GM12878 (cell line): ENCODE data around the gene CAPNS1. TPM values are rescaled to one million over a fixed set of nuclear protein-coding genes. Genes with fewer than 3 reads are reported as not detected.
"Not testable (repeated sequence)": the region's sequence is repeated elsewhere in the genome, so short reads cannot be mapped to it uniquely, and the experiment has no call there.

Experiments used
- ATAC-seq: fragments of 200-7000 bp; cut with Tn5 transposase; 3 replicates; pipeline ENCODE4 v1.9.1; 2020; ENCODE audit warnings: mild to moderate bottlenecking, moderate library complexity
- BruUV-seq: library from RNA; stranded (reverse); fragments of 400-500 nt; replicated peaks from 2 replicates; lab custom pipeline; 2021; lab: Mats Ljungman, UMichigan
- CTCF ChIA-PET: fragments of 300-600 bp; sonication (Branson Sonifier 250); formaldehyde crosslinking; extraction: SDS; loops from one replicate; lab custom pipeline; 2021; ENCODE audit warnings: inconsistent platforms; lab: Yijun Ruan, JAX
- POLR2A ChIA-PET: fragments of 350-600 bp; formaldehyde crosslinking; extraction: SDS; loops from one replicate; lab custom pipeline; 2021; ENCODE audit warnings: inconsistent platforms; lab: Charles Lee
- RAD21 ChIA-PET: fragments of 300-600 bp; sonication (Branson Sonifier 250); formaldehyde crosslinking; loops from one replicate; lab custom pipeline; 2023; ENCODE audit warnings: antibody characterized with exemption; ENCODE audit not compliant: unreplicated experiment; lab: Charles Lee
- SMC1A ChIA-PET: fragments of 300-600 bp; sonication (Branson Sonifier 250); formaldehyde crosslinking; loops from one replicate; lab custom pipeline; 2023; ENCODE audit not compliant: unreplicated experiment, uncharacterized antibody; lab: Charles Lee
- DNase-seq: peaks from one replicate; pipeline ENCODE4 v3.0.0-alpha.2; 2011; ENCODE audit warnings: low read depth, low spot score
- FAIRE-seq: peaks from 3 replicates; lab custom pipeline; 2011; peaks lifted over from hg19 to GRCh38; lab: Jason Lieb, UNC
- H2AFZ ChIP-seq: 2 replicates; pipeline ENCODE4 v1.6.0; 2011; ENCODE audit warnings: low read depth, low read length, control low read depth; ENCODE audit not compliant: control insufficient read depth
- H3K27ac ChIP-seq: 2 replicates; pipeline ENCODE4 v1.5.1; 2011; ENCODE audit warnings: control low read depth; ENCODE audit not compliant: control insufficient read depth, insufficient read depth
- H3K27me3 ChIP-seq, 2 experiments: replicated peaks in 1 of 2; 2 replicates each; pipeline versions ENCODE4 v1.6.0 to v1.6.1; 2011; ENCODE audit warnings: low read length in 1 of 2; ENCODE audit not compliant: control insufficient read depth in 2 of 2, insufficient read depth in 2 of 2
- H3K36me3 ChIP-seq, 2 experiments: 2 replicates each; pipeline ENCODE4 v1.5.1; 2011; ENCODE audit warnings: low read length in 1 of 2; ENCODE audit not compliant: control insufficient read depth in 2 of 2, insufficient read depth in 2 of 2
- H3K4me1 ChIP-seq: 2 replicates; pipeline ENCODE4 v1.6.1; 2011; ENCODE audit warnings: mild to moderate bottlenecking, low read length, moderate library complexity, mixed read lengths; ENCODE audit not compliant: control insufficient read depth, insufficient read depth
- H3K4me2 ChIP-seq: 2 replicates; pipeline ENCODE4 v1.6.0; 2011; ENCODE audit warnings: control low read depth; ENCODE audit not compliant: control insufficient read depth, insufficient read depth
- H3K4me3 ChIP-seq: fragments of 200-600 bp; sonication (generic); 2 replicates; pipeline ENCODE4 v1.5.1; 2016
- H3K79me2 ChIP-seq: 2 replicates; pipeline ENCODE4 v1.6.0; 2011; ENCODE audit warnings: low read length; ENCODE audit not compliant: control insufficient read depth, insufficient read depth
- H3K9ac ChIP-seq: 2 replicates; pipeline ENCODE4 v1.8.0; 2011; ENCODE audit warnings: low read length, control low read depth, mixed read lengths; ENCODE audit not compliant: control insufficient read depth, insufficient read depth
- H3K9me3 ChIP-seq: replicated peaks from 3 replicates; pipeline ENCODE4 v1.5.1; 2011; ENCODE audit warnings: mild to moderate bottlenecking, low read length; ENCODE audit not compliant: control insufficient read depth, insufficient read depth
- H4K20me1 ChIP-seq: 2 replicates; pipeline ENCODE4 v1.6.0; 2011; ENCODE audit not compliant: control insufficient read depth, insufficient read depth
- RB1 ChIP-seq: fragments of 450-650 bp; formaldehyde crosslinking; IDR thresholded peaks from 2 replicates; pipeline ENCODE4 v1.6.1; 2017; ENCODE audit warnings: mild to moderate bottlenecking, borderline replicate concordance
- ZNF24 ChIP-seq: fragments of 450-650 bp; IDR thresholded peaks from 2 replicates; pipeline ENCODE4 v1.6.1; 2017; ENCODE audit warnings: antibody characterized with exemption, mild to moderate bottlenecking
- WGBS: methylation state at CpG from one replicate; pipeline ENCODE4 v1.1.6; 2016; ENCODE audit warnings: low lambda C conversion rate; ENCODE audit not compliant: insufficient replicate concordance, insufficient coverage; ENCODE audit errors: missing lambda C conversion rate; 5-methylcytosine and 5-hydroxymethylcytosine counted together
- in situ Hi-C: fragments of 300-500 bp; cut with MboI; formaldehyde crosslinking; loops from 9 replicates; pipeline ENCODE4 v1.14.3; 2018; ENCODE audit warnings: mixed read lengths
- intact Hi-C: fragments of 100-400 bp; cut with micrococcal nuclease; formaldehyde crosslinking; loops from one replicate; pipeline ENCODE4 v1.14.2; 2022; ENCODE audit not compliant: unreplicated experiment
- polyA plus RNA-seq, 11 experiments: library from polyadenylated mRNA; depleted of rRNA in 4 of 11; unstranded in 6 of 11; stranded (reverse) in 5 of 11; fragments of >200 nt; fragmentation: Nextera tagmentation in 4 of 11; fragmentation: Illumina TruSeq in 1 of 11; extraction: Ambion mirVana in 4 of 11; extraction: Trizol in 1 of 11; gene quantifications; 1 replicate in 1 of 11; 2 replicates in 10 of 11; pipeline versions ENCODE4 v1.2.1 to v1.2.3, GENCODE V29; 2011 to 2016; ENCODE audit warnings: inconsistent platforms in 2 of 11, missing spikeins in 2 of 11, low read depth in 1 of 11
- total RNA-seq, 4 experiments: library from RNA; depleted of rRNA in 3 of 4; stranded (reverse); fragments of >200 nt in 3 of 4; fragmentation: Illumina TruSeq in 1 of 4; extraction: Trizol in 1 of 4; gene quantifications; 2 replicates each; pipeline versions ENCODE4 v1.2.1 to v1.2.3, GENCODE V29; 2013 to 2021

The CAPNS1 gene
- total and polyA plus RNA-seq, 10 of the 15 experiments (the other 5 are each of a cell fraction or from before 2014, with no cell fraction given) = 96.9 to 562 (median 245) TPM

DNA sequence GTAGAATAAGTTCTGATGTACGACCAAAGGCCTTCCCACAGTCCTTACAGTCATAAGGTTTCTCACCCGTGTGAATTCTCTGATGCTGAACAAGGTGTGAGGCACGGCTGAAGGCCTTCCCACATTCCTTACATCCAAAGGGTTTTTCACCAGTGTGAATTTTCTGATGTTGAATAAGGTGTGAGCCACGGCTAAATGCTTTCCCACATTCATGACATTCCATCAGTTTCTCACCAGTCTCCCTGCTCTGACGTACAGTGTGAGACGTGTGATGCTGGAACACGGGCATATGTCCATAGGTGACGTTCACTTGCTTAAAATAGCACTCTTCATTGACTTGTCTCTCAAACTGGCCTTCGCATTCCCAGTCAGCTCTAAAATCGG, 43.4 kb downstream of the CAPNS1 start:
- 89% methylated on average over 10 of the region's 10 CpGs for WGBS
- TF ChIP-seq RB1 = no peak
- TF ChIP-seq ZNF24 = peak; percentile 4; the same call in 1 of the 2 replicates
- DNase-seq (no peak), ATAC-seq (no peak), FAIRE-seq (no peak)
- no peak overlapping the region for H3K4me3 ChIP-seq
- no peaks in the 10 kb centered on the region for H4K20me1 ChIP-seq
- H3K4me1 ChIP-seq = no peaks in the 10 kb centered on the region
- POLR2A ChIA-PET = no interaction called here
- BruUV-seq = no TSS peak
- no peaks in the 10 kb centered on the region for H3K9me3 ChIP-seq
- no peak overlapping the region for H3K4me2 ChIP-seq
- no peaks in the 10 kb centered on the region for H3K27me3 ChIP-seq
- RAD21 ChIA-PET = no interaction called here
- in situ Hi-C loops = no loop called here
- SMC1A ChIA-PET = no interaction called here
- no peaks in the 10 kb centered on the region for H3K79me2 ChIP-seq
- H3K27ac ChIP-seq = no peak overlapping the region
- intact Hi-C loops = no loop called here
- CTCF ChIA-PET = no interaction called here
- H3K9ac ChIP-seq = no peak overlapping the region
- H3K36me3 ChIP-seq = peaks cover 0 to 3% of the 10 kb centered on the region in 2 experiments; a peak in 1 of 4 replicates
- H2AFZ ChIP-seq = no peak overlapping the region

DNA sequence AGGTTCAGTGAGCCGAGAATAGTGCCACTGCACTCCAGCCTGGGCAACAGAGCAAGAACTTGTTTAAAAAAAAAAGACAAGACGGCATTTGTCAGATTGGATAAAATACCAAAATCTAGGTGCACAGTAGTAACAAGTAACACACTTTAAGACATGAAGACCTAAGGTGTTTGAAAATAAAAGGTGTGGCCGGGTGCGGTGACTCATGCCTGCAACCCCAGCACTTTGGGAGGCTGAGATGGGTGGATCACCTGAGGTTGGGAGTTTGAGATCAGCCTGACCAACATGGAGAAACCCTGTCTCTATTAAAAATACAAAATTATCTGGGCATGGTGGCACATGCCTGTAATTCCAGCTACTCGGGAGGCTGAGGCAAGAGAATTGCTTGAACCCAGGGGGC, 46.9 kb downstream of the CAPNS1 start:
- CTCF ChIA-PET, H3K9me3 ChIP-seq: not testable (repeated sequence)

More for the DNA sequence above, 46.9 kb downstream of the CAPNS1 start:
- RAD21 ChIA-PET, H4K20me1 ChIP-seq, H3K4me1 ChIP-seq, H3K4me3 ChIP-seq, BruUV-seq, H3K79me2 ChIP-seq, H2AFZ ChIP-seq, FAIRE-seq, H3K27me3 ChIP-seq, H3K36me3 ChIP-seq, ATAC-seq, in situ Hi-C loops, DNase-seq, H3K4me2 ChIP-seq, intact Hi-C loops, H3K27ac ChIP-seq, H3K9ac ChIP-seq: not testable (repeated sequence)
- ChIA-PET POLR2A (interaction anchor here (0.6 kb wide), 2 partner anchors 64 to 133 kb away, joined by 3 to 9 read pairs; no protein-coding TSS in a partner anchor), SMC1A (interaction anchor here (0.6 kb wide), 1 partner anchor 15 kb away, joined by 3 read pairs; no protein-coding TSS in a partner anchor)
- WGBS = 97% methylated on average over 5 of the region's 5 CpGs
